Activated naive CD4-positive, alpha-beta T cell treated with anti-CD3 and anti-CD28 coated beads, Interleukin-2, amount 50 U/mL, for 72 hours (primary cell): ENCODE data around the gene POU3F2. TPM values are rescaled to one million over a fixed set of nuclear protein-coding genes. Genes with fewer than 3 reads are reported as not detected.

Experiments
- ATAC-seq, 2 donors: fragments of 150-1000 bp; cut with Tn5 transposase; 2 replicates each; pipeline ENCODE4 v1.10.0; 2021; ENCODE audit warnings: mild to moderate bottlenecking in 2 of 2, moderate library complexity in 2 of 2
- DNase-seq, 2 donors: peaks; one replicate each; pipeline ENCODE4 v3.0.0; 2021 to 2022; ENCODE audit warnings: low spot score in 2 of 2
- H3K27ac Mint-ChIP-seq, 2 donors: one replicate each; pipeline ENCODE4 v1.8.0; 2022; ENCODE audit warnings: mild to moderate bottlenecking in 2 of 2, mixed read lengths in 2 of 2
- H3K36me3 Mint-ChIP-seq, 2 donors: one replicate each; pipeline ENCODE4 v1.8.0; 2022; ENCODE audit warnings: mixed read lengths in 2 of 2
- H3K9me3 Mint-ChIP-seq, 2 donors: one replicate each; pipeline ENCODE4 v1.8.0; 2022; ENCODE audit warnings: mixed read lengths in 2 of 2
- total RNA-seq, 2 donors: library from RNA; stranded (reverse); gene quantifications; one replicate each; pipeline ENCODE4 v1.2.3, GENCODE V29; 2022

The POU3F2 gene
- total RNA-seq, 2 donors from 2014 or later, result not detected

- Mint-ChIP-seq H3K36me3 (peaks cover 5 to 22% of the 10 kb centered on the region in 2 donors), H3K27ac (no peak overlapping the region), H3K9me3 (peaks cover 0 to 2% of the 10 kb centered on the region in 2 donors)
- ATAC-seq (no peak), DNase-seq (no peak)
Measured at GRCh38 chr6:98838975-98839374, 4.6 kb downstream of the POU3F2 start.

- H3K27ac Mint-ChIP-seq, result no peak overlapping the region
- peaks cover 5 to 22% of the 10 kb centered on the region in 2 donors for H3K36me3 Mint-ChIP-seq
- peaks cover 0 to 2% of the 10 kb centered on the region in 2 donors for H3K9me3 Mint-ChIP-seq
- ATAC-seq (peak in 1 of 2 donors; percentile 24), DNase-seq (no peak)
Measured at GRCh38 chr6:98839781-98840361, 5.5 kb downstream of the POU3F2 start.

- ATAC-seq (no peak), DNase-seq (no peak)
- Mint-ChIP-seq H3K36me3 (peaks cover 5 to 22% of the 10 kb centered on the region in 2 donors), H3K9me3 (peaks cover 0 to 2% of the 10 kb centered on the region in 2 donors), H3K27ac (no peak overlapping the region)
Measured at GRCh38 chr6:98840385-98840784, 6.0 kb downstream of the POU3F2 start.

GRCh38 chr6:98840996-98841513 lies 6.7 kb downstream of the POU3F2 start:
- Mint-ChIP-seq H3K9me3 (peaks cover 0 to 2% of the 10 kb centered on the region in 2 donors), H3K36me3 (peaks cover under 1 to 22% of the 10 kb centered on the region in 2 donors), H3K27ac (no peak overlapping the region)
- DNase-seq (no peak), ATAC-seq (no peak)

- Mint-ChIP-seq H3K27ac (no peak overlapping the region), H3K9me3 (peaks cover 0 to 2% of the 10 kb centered on the region in 2 donors), H3K36me3 (peaks cover 0 to 18% of the 10 kb centered on the region in 2 donors)
- DNase-seq, result no peak
- ATAC-seq, result no peak
Measured at GRCh38 chr6:98841621-98842341, 7.4 kb downstream of the POU3F2 start.

- H3K9me3 Mint-ChIP-seq, result peaks cover 0 to 2% of the 10 kb centered on the region in 2 donors
- peaks cover 0 to 15% of the 10 kb centered on the region in 2 donors for H3K36me3 Mint-ChIP-seq
- DNase-seq (no peak), ATAC-seq (no peak)
- H3K27ac Mint-ChIP-seq, result no peak overlapping the region
Measured at GRCh38 chr6:98842342-98843180, 8.2 kb downstream of the POU3F2 start.

GRCh38 chr6:98843271-98844243 lies 9.2 kb downstream of the POU3F2 start:
- H3K9me3 Mint-ChIP-seq, result peaks cover 0 to 2% of the 10 kb centered on the region in 2 donors
- no peak for ATAC-seq
- no peak for DNase-seq
- peaks cover 0 to 17% of the 10 kb centered on the region in 2 donors for H3K36me3 Mint-ChIP-seq
- no peak overlapping the region for H3K27ac Mint-ChIP-seq

- ATAC-seq (no peak), DNase-seq (no peak)
- Mint-ChIP-seq H3K36me3 (peaks cover 0 to 22% of the 10 kb centered on the region in 2 donors), H3K27ac (no peak overlapping the region), H3K9me3 (peaks cover 0 to 2% of the 10 kb centered on the region in 2 donors)
Measured at GRCh38 chr6:98844244-98845210, 10.2 kb downstream of the POU3F2 start.

GRCh38 chr6:98845211-98846020 lies 11.0 kb downstream of the POU3F2 start:
- peak; percentile 50 to 68 for ATAC-seq
- Mint-ChIP-seq H3K36me3 (peaks cover 0 to 16% of the 10 kb centered on the region in 2 donors), H3K27ac (peak overlapping the region in 1 of 2 donors; percentile 80), H3K9me3 (peaks cover 0 to 1% of the 10 kb centered on the region in 2 donors)
- peak in 1 of 2 donors; percentile 78 for DNase-seq

- Mint-ChIP-seq H3K27ac (no peak overlapping the region), H3K9me3 (no peaks in the 10 kb centered on the region), H3K36me3 (peaks cover 0 to 13% of the 10 kb centered on the region in 2 donors)
- no peak for DNase-seq
- no peak for ATAC-seq
Measured at GRCh38 chr6:98846021-98846380, 11.6 kb downstream of the POU3F2 start.

GRCh38 chr6:98847416-98847778 lies 13.0 kb downstream of the POU3F2 start:
- Mint-ChIP-seq H3K9me3 (no peaks in the 10 kb centered on the region), H3K27ac (no peak overlapping the region), H3K36me3 (peaks cover 0 to 13% of the 10 kb centered on the region in 2 donors)
- DNase-seq (no peak), ATAC-seq (no peak)

GRCh38 chr6:98847779-98848538 lies 13.6 kb downstream of the POU3F2 start:
- H3K36me3 Mint-ChIP-seq, result peaks cover 0 to 13% of the 10 kb centered on the region in 2 donors
- H3K27ac Mint-ChIP-seq, result no peak overlapping the region
- ATAC-seq (peak in 1 of 2 donors; percentile 21), DNase-seq (no peak)
- H3K9me3 Mint-ChIP-seq, result no peaks in the 10 kb centered on the region

GRCh38 chr6:98848539-98849242 lies 14.3 kb downstream of the POU3F2 start:
- DNase-seq (no peak), ATAC-seq (no peak)
- peaks cover 0 to 9% of the 10 kb centered on the region in 2 donors for H3K36me3 Mint-ChIP-seq
- no peaks in the 10 kb centered on the region for H3K9me3 Mint-ChIP-seq
- no peak overlapping the region for H3K27ac Mint-ChIP-seq
